Stimulated activated CD8-positive, alpha-beta memory T cell treated with anti-CD3 and anti-CD28 coated beads, Interleukin-4, amount 100 ng/mL, for 24 hours (primary cell): Measurements from ENCODE around the gene LRP2BP.
"Not testable (repeated sequence)": the region's sequence is repeated elsewhere in the genome, so short reads cannot be mapped to it uniquely, and the experiment has no call there.

Source experiments
- DNase-seq: peaks from one replicate; pipeline ENCODE4 v3.0.0-alpha.2; 2020; ENCODE audit warnings: low read depth

The LRP2BP gene

DNA sequence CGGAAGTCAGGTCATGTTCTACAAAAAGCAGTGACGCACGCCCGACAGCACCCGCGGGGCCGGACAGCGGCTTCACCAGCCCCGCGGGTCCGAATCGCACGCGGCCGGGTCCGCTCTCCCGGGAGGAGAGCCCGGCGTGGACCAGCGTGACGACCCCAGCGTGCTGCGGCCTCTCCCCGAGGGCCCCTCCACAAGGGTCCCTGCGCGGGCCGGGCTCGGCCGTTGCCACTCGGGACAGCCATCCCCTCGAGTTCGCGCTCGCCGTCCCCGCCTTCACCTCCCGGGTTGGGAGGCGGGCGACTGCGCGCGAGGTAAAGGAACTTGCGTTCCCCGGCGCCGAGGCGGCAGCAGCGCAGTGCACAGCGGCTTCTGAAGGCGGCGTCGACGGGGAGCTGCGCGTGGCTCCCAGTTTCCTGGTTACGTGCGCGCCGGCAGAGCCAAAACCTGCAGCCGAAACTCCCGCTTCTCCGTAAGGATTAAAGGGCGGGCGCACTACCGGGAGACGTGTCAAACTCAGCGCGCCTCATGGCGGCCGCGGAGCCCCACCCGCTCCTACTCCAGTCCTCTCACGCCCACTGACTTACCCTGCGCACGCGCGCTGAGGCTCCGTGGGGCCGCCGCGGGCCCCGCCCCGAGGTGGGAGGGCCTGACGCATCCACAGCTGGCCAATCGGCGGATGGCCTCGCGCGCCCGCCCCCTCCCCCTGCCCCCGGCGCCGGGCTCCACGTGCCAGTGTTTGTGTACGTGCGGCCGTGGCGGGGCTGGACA lies 416 bp upstream of the LRP2BP start:
- DNase-seq: peak; percentile 95

- DNase-seq: no peak
Observed at GRCh38 chr4:185394568-185395237, 1.0 kb downstream of the LRP2BP start.

GRCh38 chr4:185392156-185392555 lies 3.6 kb downstream of the LRP2BP start:
- no peak for DNase-seq

- DNase-seq: no peak
Observed at GRCh38 chr4:185390941-185391340, 4.8 kb downstream of the LRP2BP start.

- DNase-seq: no peak
Observed at GRCh38 chr4:185387957-185388356, 7.8 kb downstream of the LRP2BP start.

DNA sequence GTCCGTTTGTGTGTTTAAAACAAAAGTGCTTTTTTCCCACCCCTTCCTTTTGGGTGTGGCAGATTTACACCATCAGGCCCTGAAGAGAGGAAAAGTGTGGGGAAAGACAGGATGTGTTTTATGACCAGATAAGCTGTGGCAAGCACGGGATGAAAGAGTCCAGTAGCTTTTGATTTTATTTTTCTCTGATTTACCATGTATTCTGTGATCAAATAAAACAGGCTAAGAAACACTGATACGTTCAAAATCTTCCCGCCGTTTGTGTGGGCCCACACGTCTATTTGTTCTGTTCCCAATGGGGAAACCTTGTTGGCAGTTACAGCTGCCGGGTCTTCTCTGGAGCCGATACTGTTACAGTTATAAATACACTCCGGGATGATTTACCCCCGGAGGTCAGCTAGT lies 10.8 kb downstream of the LRP2BP start:
- DNase-seq: no peak

DNA sequence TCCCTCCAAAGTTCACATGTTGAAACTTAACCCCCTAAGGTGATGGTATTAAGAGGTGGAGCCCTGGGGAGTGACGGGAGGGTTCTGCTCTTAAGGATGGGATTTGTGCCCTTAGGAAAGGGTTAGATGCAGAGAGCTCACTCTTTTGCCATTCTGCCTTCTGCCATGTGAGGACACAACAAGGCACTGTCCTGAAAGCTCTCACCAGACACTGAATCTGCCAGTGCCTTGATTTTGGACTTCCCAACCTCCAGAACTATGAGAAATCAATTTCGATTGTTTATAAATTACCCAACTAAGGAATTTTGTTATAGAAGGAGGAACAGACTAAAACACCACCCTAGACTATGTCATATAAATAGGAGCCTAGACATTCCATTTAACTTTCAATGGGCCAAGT lies 11.7 kb downstream of the LRP2BP start:
- DNase-seq: no peak

DNA sequence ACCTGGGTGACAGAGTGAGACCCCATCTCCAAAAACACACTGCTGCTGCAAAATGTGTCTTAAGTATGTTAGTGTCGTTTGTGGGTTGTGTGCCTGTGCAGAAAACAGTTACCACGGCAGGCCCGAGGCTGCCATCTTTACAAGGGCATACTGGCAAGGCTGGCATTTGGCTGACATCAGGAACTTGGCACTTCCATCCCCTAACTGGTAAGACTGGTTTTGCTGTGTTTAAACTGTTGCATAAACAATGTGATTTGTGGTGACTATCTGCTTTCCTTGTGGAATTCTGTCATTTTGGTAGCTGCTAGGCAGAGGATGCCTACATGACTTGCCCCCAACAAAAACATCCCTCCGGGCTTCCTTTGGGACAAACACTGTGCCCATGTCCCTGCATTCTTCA lies 12.3 kb downstream of the LRP2BP start:
- DNase-seq: no peak

GRCh38 chr4:185382754-185383153 lies 13.0 kb downstream of the LRP2BP start:
- DNase-seq: no peak

DNA sequence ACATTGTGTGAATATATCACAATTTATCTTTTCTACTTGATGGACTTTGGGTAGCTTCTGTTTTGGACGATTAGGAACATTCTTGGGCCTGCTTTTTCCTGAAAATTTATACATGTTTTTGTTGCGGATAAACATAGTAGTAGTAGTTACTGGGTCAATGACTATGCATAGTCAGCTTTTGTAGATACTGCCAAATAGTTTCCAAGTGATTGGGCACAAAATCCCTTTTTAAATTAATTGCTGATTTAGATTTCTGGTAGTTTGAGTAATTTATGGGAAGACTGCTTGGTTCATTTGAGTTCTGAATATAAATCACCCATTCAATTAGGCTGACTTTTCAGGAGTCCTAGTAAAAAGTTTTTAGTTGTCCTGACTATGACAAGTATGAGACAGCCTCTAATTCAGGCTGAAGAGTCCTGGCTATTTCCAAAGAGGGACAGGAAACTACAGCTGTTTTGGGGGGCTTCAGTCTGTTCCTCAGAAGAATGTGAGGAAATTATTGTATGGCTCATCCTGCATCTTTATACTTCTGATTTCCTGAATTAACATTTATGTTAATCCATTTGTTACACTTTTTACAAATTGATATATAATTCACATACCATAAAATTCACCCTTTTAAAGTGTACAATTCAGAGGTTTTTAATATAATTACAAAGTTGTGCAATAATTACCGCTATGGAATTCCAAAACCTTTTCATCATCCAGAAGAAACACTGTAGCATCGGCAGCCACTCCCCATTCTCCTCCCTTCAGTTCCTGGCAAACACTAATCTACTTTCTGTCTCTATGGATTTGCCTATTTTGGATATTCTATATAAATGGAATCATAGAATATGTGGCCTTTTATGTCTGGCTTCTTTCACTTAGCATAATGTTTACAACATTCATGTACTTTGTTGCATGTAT lies 14.2 kb downstream of the LRP2BP start:
- DNase-seq: no peak

DNA sequence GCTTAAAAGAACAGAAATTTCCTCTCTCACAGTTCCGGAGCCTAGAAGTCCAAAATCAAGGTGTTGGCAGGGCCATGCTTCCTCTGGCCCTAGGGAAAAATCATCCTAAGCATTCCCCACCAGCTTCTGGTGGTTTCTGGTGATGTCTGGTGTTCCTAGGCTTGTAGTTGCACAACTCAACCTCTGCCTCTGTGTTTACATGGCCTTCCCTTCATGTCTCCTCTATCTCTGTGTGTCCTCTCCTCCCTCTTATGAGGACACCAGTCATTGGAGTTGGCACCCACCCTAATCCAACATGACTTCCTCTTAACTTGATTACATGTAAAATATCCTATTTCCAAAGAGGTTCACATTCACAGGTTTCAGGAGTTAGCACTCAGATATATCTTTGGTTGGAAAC lies 15.4 kb downstream of the LRP2BP start:
- no peak for DNase-seq

- no peak for DNase-seq
Observed at GRCh38 chr4:185379326-185380295, 16.1 kb downstream of the LRP2BP start.

DNA sequence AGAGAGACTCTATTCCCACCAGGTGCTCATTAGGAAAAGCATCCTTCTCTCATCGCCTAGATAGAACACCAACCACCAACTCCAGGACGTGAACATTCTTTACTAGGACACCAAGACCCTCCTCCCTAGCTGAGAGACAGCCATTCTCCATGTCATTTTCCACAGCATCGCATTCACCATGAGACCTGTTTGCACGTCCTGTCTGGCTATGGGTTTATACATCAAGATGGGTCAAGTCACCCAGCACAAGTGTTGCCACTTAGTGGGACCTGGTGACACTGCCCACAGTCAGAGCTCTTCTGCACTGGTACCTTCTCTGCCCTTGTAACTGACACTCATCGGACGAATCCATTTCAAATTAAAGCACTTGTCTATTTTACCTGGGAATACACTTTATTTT lies 17.5 kb downstream of the LRP2BP start:
- no peak for DNase-seq

DNA sequence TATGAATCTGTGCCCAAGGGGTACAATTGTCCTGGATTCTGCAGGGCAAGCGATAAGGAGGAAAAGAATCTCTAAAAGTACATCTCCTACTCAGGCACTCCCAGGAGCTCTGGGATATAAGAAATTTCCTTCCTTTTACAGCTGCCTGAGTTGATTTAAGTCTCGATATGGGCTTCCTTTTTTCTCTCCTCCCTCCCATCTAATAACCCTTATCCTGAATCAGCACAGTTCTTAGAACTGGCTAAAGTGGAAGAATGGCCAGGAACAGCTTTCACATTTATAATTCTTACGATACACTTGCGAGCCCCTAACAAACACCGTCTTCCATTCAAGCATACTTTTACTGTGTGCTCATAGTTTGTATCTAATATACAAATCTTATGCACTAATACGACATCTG lies 21.2 kb downstream of the LRP2BP start:
- no peak for DNase-seq

GRCh38 chr4:185374027-185374426 lies 21.7 kb downstream of the LRP2BP start:
- DNase-seq: no peak

GRCh38 chr4:185371702-185372101 lies 24.0 kb downstream of the LRP2BP start:
- no peak for DNase-seq

DNA sequence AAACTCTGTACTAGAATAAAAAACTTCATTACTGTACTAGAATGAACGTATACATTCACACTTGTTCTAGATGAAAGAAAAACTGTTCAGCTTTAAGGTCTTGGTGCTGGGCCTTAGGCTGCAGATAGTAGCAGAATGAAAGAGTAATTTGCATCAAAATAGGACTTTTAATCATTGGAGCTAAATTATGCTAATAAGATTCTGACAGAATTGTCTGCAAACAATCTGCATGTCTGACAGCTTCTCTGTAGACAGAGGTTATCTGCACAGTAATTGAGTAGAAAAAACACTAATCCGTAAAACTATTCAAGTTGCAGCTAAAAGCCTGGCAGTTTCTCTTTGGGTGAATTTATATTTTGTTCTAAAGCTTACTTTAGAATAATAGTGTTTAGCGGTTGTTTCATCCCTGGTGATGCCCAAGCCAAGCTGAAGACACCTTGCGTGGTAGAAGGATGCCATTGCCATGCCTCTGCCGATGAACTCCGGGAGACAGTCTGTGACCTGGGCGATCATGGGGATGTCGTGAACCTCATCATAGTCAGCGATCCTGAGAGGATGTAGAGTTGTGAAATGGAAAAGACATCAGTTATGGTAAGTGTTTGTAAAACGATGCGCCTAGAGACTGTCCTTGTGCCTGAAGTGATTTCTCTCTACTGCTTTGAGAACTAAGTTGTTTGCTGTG lies 25.3 kb downstream of the LRP2BP start:
- DNase-seq: no peak

GRCh38 chr4:185369731-185370130 lies 26.0 kb downstream of the LRP2BP start:
- no peak for DNase-seq

DNA sequence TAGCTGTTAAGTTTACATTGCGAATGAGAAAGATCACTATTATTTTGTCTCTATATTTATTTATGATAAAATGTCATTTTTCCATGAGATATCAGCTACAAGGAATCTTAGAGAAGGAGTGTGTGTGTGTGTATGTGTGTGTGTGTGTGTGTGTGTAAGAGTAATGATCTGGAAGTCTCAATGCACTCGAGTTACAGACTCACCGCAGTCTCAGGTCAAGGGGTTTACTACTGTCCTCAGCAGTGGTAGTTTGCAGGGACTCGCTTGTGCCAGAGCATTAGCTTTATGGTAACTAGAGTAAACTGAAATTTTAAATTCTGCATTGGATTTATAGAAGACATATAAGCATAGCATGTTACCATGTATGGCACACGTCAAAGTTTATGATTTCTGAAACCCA lies 30.8 kb downstream of the LRP2BP start:
- DNase-seq: no peak

DNA sequence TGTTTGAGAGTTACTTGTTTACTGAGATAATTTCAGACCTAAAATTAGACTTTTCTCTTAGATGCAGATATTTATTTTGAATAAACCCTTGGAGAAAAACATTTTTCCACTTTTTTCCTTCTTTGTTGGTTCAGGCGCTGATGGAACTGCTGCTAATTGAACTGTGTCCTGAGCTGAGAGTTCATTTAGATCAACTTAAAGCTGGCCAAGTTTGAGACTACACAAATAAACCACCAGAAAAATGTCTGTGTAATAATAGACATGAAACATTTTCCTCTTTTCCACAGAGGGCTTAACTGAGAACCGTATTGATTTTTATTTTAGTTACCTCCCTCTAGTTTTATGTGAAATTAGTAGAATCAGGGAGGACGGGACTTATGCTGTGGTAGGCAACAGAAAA lies 32.5 kb downstream of the LRP2BP start:
- DNase-seq: no peak

GRCh38 chr4:185362570-185362969 lies 33.2 kb downstream of the LRP2BP start:
- DNase-seq: not testable (repeated sequence)
